Lung (tissue), 12 donors: ENCODE measurements around the gene TRPM2. TPM values are rescaled to one million over a fixed set of nuclear protein-coding genes. Genes with fewer than 3 reads are reported as not detected.

Source experiments
- ATAC-seq: fragments of 200-7000 bp; cut with Tn5 transposase; one replicate; pipeline ENCODE4 v1.9.1; 2020; ENCODE audit warnings: moderate number of reproducible peaks; ENCODE audit not compliant: insufficient read depth, low FRiP score
- DNase-seq, 3 donors: peaks; one replicate each; pipeline ENCODE4 v3.0.0-alpha.2; 2013 to 2017
- H3K27ac ChIP-seq, 2 donors: one replicate each; pipeline ENCODE4 v1.5.1; 2013; ENCODE audit warnings: mild to moderate bottlenecking in 2 of 2, moderate library complexity in 2 of 2, control low read depth in 1 of 2, inconsistent platforms in 1 of 2, low read depth in 1 of 2, low read length in 1 of 2
- H3K27me3 ChIP-seq, 3 donors: one replicate each; pipeline ENCODE4 v1.5.1; 2013; ENCODE audit warnings: low read length in 2 of 3; ENCODE audit not compliant: control insufficient read depth in 3 of 3, insufficient read depth in 3 of 3
- H3K36me3 ChIP-seq, 4 donors: one replicate each; pipeline ENCODE4 v1.5.1; 2013; ENCODE audit warnings: low read length in 4 of 4, mild to moderate bottlenecking in 1 of 4, moderate library complexity in 1 of 4; ENCODE audit not compliant: control insufficient read depth in 4 of 4, insufficient read depth in 4 of 4
- H3K4me1 ChIP-seq, 5 donors: one replicate each; pipeline ENCODE4 v1.5.1; 2013; ENCODE audit warnings: low read length in 5 of 5, mild to moderate bottlenecking in 2 of 5, moderate library complexity in 1 of 5; ENCODE audit not compliant: control insufficient read depth in 5 of 5, insufficient read depth in 5 of 5
- H3K4me3 ChIP-seq: one replicate; pipeline ENCODE4 v1.5.1; 2013; ENCODE audit warnings: mild to moderate bottlenecking, control low read depth, moderate library complexity
- H3K9ac ChIP-seq, 2 donors: one replicate each; pipeline ENCODE4 v1.5.1; 2013; ENCODE audit warnings: low read length in 2 of 2, control low read depth in 1 of 2; ENCODE audit not compliant: insufficient read depth in 1 of 2
- H3K9me3 ChIP-seq, 4 donors: one replicate each; pipeline ENCODE4 v1.5.1; 2013; ENCODE audit warnings: low read length in 3 of 4, mild to moderate bottlenecking in 1 of 4, moderate library complexity in 1 of 4; ENCODE audit not compliant: control insufficient read depth in 4 of 4, insufficient read depth in 3 of 4
- WGBS, 2 donors: extraction: QIAGEN DNeasy Blood & Tissue Kit; methylation state at CpG; one replicate each; pipeline ENCODE4 v1.1.7; 2013; 5-methylcytosine and 5-hydroxymethylcytosine counted together
- polyA plus RNA-seq, 2 donors: library from polyadenylated mRNA; stranded (reverse); fragments of 200-250 nt; gene quantifications; one replicate each; pipeline ENCODE4 v1.2.1, GENCODE V29; 2013
- total RNA-seq, 2 donors: library from RNA; depleted of rRNA in 1 of 2; stranded (reverse); fragments of >200 nt in 1 of 2; gene quantifications; one replicate each; pipeline ENCODE4 v1.2.1, GENCODE V29; 2014 to 2021
- TF ChIP-seq, protein P1 (sequence below): IDR thresholded peaks from 2 replicates; pipeline ENCODE4 v1.5.1; 2012; ENCODE audit warnings: mild to moderate bottlenecking; ENCODE audit errors: control extremely low read depth, extremely low read depth
- donor health status: control.
- donor health status: control.
- donor health status: Bipolar disorder and iron deficiency.
- donor health status: healthy.
- donor health status: DM: yes; HTN: yes; CAD: no.

TRPM2 gene
- total and polyA plus RNA-seq, 4 donors: 5.9 to 26.2 (median 10.3) TPM

DNA sequence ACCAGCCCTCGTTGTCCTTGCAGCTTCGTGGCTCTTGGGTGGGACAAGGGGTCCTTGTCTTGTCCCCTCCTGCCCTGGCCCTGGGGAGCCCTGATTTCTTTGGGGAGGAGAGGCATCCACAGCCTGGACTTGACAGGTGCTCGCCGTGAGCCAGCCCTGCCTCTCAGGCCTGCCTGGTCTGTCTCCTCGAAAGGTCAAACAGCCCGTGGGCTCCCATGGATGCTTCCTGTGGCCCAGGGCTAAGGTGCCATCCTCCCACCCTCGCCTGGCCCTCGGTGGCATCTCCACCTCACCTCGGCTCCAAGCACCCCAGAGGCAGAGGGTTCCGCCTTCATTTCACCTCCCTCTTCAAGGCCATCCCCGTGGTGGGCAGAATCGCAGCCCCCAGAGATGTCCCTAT is 110.9 kb downstream of the TRPM2 start:
- no peaks in the 10 kb centered on the region for H3K27me3 ChIP-seq
- H3K9me3 ChIP-seq: peaks cover 0 to 3% (median 0%) of the 10 kb centered on the region in 4 donors
- H3K27ac ChIP-seq: no peak overlapping the region
- TF ChIP-seq, protein P1, sequence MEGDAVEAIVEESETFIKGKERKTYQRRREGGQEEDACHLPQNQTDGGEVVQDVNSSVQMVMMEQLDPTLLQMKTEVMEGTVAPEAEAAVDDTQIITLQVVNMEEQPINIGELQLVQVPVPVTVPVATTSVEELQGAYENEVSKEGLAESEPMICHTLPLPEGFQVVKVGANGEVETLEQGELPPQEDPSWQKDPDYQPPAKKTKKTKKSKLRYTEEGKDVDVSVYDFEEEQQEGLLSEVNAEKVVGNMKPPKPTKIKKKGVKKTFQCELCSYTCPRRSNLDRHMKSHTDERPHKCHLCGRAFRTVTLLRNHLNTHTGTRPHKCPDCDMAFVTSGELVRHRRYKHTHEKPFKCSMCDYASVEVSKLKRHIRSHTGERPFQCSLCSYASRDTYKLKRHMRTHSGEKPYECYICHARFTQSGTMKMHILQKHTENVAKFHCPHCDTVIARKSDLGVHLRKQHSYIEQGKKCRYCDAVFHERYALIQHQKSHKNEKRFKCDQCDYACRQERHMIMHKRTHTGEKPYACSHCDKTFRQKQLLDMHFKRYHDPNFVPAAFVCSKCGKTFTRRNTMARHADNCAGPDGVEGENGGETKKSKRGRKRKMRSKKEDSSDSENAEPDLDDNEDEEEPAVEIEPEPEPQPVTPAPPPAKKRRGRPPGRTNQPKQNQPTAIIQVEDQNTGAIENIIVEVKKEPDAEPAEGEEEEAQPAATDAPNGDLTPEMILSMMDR: no peak
- no peaks in the 10 kb centered on the region for H3K36me3 ChIP-seq
- ATAC-seq: no peak
- no peak for DNase-seq
- peaks cover 0 to 9% (median 0%) of the 10 kb centered on the region in 5 donors for H3K4me1 ChIP-seq
- H3K4me3 ChIP-seq: no peak overlapping the region
- H3K9ac ChIP-seq: no peak overlapping the region
- WGBS, 2 donors: 88 to 91% methylated on average over 12 of the region's 12 CpGs

GRCh38 chr21:44466351-44466954 is 113.0 kb downstream of the TRPM2 start:
- H3K9me3 ChIP-seq: peaks cover 0 to 3% (median 0%) of the 10 kb centered on the region in 4 donors
- H3K4me1 ChIP-seq: peaks cover 0 to 7% (median 0%) of the 10 kb centered on the region in 5 donors
- H3K4me3 ChIP-seq: no peak overlapping the region
- TF ChIP-seq, protein P1: no peak
- 91 to 93% methylated on average over 16 of the region's 16 CpGs for WGBS, 2 donors
- no peak overlapping the region for H3K9ac ChIP-seq
- DNase-seq (peak in 1 of 3 donors; percentile 8), ATAC-seq (no peak)
- H3K36me3 ChIP-seq: no peaks in the 10 kb centered on the region
- no peaks in the 10 kb centered on the region for H3K27me3 ChIP-seq
- no peak overlapping the region for H3K27ac ChIP-seq

GRCh38 chr21:44466996-44467858 is 113.8 kb downstream of the TRPM2 start:
- DNase-seq: peak in 1 of 3 donors; percentile 9
- TF ChIP-seq, protein P1: no peak

More at GRCh38 chr21:44466996-44467858, 113.8 kb downstream of the TRPM2 start:
- WGBS, 2 donors: 95 to 97% methylated on average over 36 of the region's 36 CpGs
- Histone ChIP-seq H3K4me3 (no peak overlapping the region), H3K9ac (no peak overlapping the region), H3K27ac (no peak overlapping the region), H3K4me1 (peaks cover 0 to 3% (median 0%) of the 10 kb centered on the region in 5 donors), H3K36me3 (no peaks in the 10 kb centered on the region), H3K27me3 (no peaks in the 10 kb centered on the region), H3K9me3 (peaks cover 0 to 3% (median 0%) of the 10 kb centered on the region in 4 donors)
- no peak for ATAC-seq
